Neural progenitor cell (in vitro differentiated cells): ENCODE measurements around the gene CTNNAL1. TPM values are rescaled to one million over a fixed set of nuclear protein-coding genes. Genes with fewer than 3 reads are reported as not detected.

Experiments
- DNase-seq: peaks from one replicate; pipeline ENCODE4 v3.0.0-alpha.2; 2016; ENCODE audit warnings: low spot score
- H2AFZ ChIP-seq: fragments of 200-600 bp; sonication (generic); replicated peaks from 2 replicates; pipeline ENCODE4 v1.6.1; 2016; ENCODE audit warnings: antibody characterized with exemption
- H3F3A ChIP-seq: fragments of 200-600 bp; sonication (generic); 2 replicates; pipeline ENCODE4 v1.6.1; 2016; ENCODE audit warnings: antibody characterized with exemption, low read depth
- H3K27ac ChIP-seq: fragments of 200-600 bp; sonication (generic); 2 replicates; pipeline ENCODE4 v1.5.1; 2016; ENCODE audit warnings: mild to moderate bottlenecking
- H3K27me3 ChIP-seq: fragments of 200-600 bp; sonication (generic); 2 replicates; pipeline ENCODE4 v1.6.1; 2016; ENCODE audit warnings: mild to moderate bottlenecking, moderate library complexity
- H3K36me3 ChIP-seq: fragments of 200-600 bp; sonication (generic); 2 replicates; pipeline ENCODE4 v1.5.1; 2016
- H3K4me1 ChIP-seq: fragments of 200-600 bp; sonication (generic); 2 replicates; pipeline ENCODE4 v1.6.1; 2016; ENCODE audit warnings: mixed run types
- H3K4me2 ChIP-seq: fragments of 200-600 bp; sonication (generic); 2 replicates; pipeline ENCODE4 v1.6.1; 2016
- H3K4me3 ChIP-seq: fragments of 200-600 bp; sonication (generic); 2 replicates; pipeline ENCODE4 v1.5.1; 2016
- H3K79me2 ChIP-seq: fragments of 200-600 bp; sonication (generic); 2 replicates; pipeline ENCODE4 v1.6.1; 2016; ENCODE audit warnings: low read depth
- H3K9ac ChIP-seq: fragments of 200-600 bp; sonication (generic); 2 replicates; pipeline ENCODE4 v1.6.1; 2016
- H3K9me3 ChIP-seq: fragments of 200-600 bp; sonication (generic); 2 replicates; pipeline ENCODE4 v1.5.1; 2016; ENCODE audit warnings: low read depth
- H4K20me1 ChIP-seq: fragments of 200-600 bp; sonication (generic); 2 replicates; pipeline ENCODE4 v1.6.1; 2016; ENCODE audit warnings: low read depth
- H3K27ac Mint-ChIP-seq: 3 replicates; pipeline ENCODE4 v1.8.0; 2021; ENCODE audit warnings: mixed read lengths
- H3K27me3 Mint-ChIP-seq: 2 replicates; pipeline ENCODE4 v1.8.0; 2022; ENCODE audit warnings: low read depth, mild to moderate bottlenecking, inconsistent platforms, moderate library complexity, mixed read lengths; ENCODE audit not compliant: insufficient read depth
- H3K36me3 Mint-ChIP-seq: 3 replicates; pipeline ENCODE4 v1.8.0; 2021; ENCODE audit warnings: mixed read lengths
- H3K4me1 Mint-ChIP-seq: 3 replicates; pipeline ENCODE4 v1.8.0; 2021; ENCODE audit warnings: mixed read lengths
- H3K4me3 Mint-ChIP-seq: 3 replicates; pipeline ENCODE4 v1.8.0; 2021; ENCODE audit warnings: mild to moderate bottlenecking, moderate library complexity, mixed read lengths
- H3K9me3 Mint-ChIP-seq: 3 replicates; pipeline ENCODE4 v1.8.0; 2020; ENCODE audit warnings: mixed read lengths
- CTCF ChIP-seq: fragments of 200-600 bp; sonication (generic); IDR thresholded peaks from 2 replicates; pipeline ENCODE4 v1.5.1; 2017; ENCODE audit warnings: antibody characterized with exemption, mild to moderate bottlenecking
- EZH2 ChIP-seq: fragments of 200-600 bp; sonication (generic); IDR thresholded peaks from 2 replicates; pipeline ENCODE4 v1.6.1; 2017; ENCODE audit warnings: antibody characterized with exemption, mild to moderate bottlenecking, moderate library complexity
- EZH2phosphoT487 ChIP-seq: fragments of 200-600 bp; sonication (generic); IDR thresholded peaks from 2 replicates; pipeline ENCODE4 v1.6.1; 2017; ENCODE audit warnings: antibody characterized with exemption
- total RNA-seq: library from RNA; depleted of rRNA; stranded (reverse); fragments of >200 nt; gene quantifications from 2 replicates; pipeline ENCODE4 v1.2.3, GENCODE V29; 2015; ENCODE audit warnings: low replicate concordance

The CTNNAL1 gene
- total RNA-seq, 1 donor from 2014 or later, result 156 TPM

DNA sequence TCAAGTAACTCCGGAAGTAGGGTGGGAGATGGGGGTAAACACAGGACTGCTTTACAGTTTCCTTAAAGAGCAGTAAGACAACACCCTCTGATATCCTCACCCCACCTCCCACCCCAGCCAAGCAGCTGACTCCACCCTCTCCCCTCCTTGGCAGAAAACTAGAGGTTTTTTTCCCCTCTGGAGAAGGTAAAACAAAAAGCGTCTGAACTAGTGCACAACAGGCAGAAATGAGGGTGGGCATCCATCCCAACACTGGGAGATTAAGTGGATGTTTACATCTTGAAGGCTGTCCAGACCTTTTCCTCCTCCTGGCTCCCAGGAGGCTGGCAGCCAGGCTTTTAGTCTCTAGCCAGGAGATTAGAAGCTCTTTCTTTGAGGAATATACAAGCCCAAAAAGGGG, 13.9 kb upstream of the CTNNAL1 start:
- Histone ChIP-seq H2AFZ (no peak overlapping the region), H3K4me2 (peak overlapping the region; percentile 68), H3K79me2 (peaks cover 25% of the 10 kb centered on the region), H4K20me1 (peaks cover 31% of the 10 kb centered on the region), H3K4me3 (no peak overlapping the region), H3K27ac (peak overlapping the region; percentile 82), H3F3A (peaks cover 18% of the 10 kb centered on the region), H3K27me3 (no peaks in the 10 kb centered on the region), H3K9me3 (no peaks in the 10 kb centered on the region), H3K36me3 (no peaks in the 10 kb centered on the region), H3K9ac (no peak overlapping the region), H3K4me1 (peaks cover 29% of the 10 kb centered on the region)
- no peak overlapping the region for H3K27ac Mint-ChIP-seq
- H3K27me3 Mint-ChIP-seq, result no peaks in the 10 kb centered on the region
- peak; percentile 21 for DNase-seq
- H3K36me3 Mint-ChIP-seq, result peaks cover 17% of the 10 kb centered on the region
- no peaks in the 10 kb centered on the region for H3K9me3 Mint-ChIP-seq
- no peak overlapping the region for H3K4me3 Mint-ChIP-seq
- peaks cover 14% of the 10 kb centered on the region for H3K4me1 Mint-ChIP-seq
- TF ChIP-seq EZH2 (no peak), EZH2phosphoT487 (no peak), CTCF (no peak)

DNA sequence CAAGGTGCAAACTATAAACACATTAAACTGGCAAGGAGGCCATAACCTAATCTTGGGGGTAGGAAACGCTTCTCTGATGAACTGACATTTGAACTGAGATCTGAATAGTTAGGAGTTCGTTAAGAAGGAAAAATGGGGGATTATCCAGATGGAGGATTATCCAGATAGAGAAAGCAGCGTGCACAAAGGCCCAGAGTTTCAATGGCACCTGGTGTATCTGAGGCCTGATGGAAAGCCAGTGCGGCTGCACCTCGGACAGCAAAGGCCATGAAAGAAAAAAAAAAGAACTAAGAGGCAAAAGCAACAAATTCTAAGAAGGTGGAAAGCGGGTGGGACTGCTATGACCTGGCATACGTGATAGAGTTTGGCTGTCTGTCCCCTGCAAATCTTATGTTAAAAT, 13.0 kb upstream of the CTNNAL1 start:
- Histone ChIP-seq H3F3A (peaks cover 18% of the 10 kb centered on the region), H3K79me2 (peaks cover 25% of the 10 kb centered on the region), H3K36me3 (no peaks in the 10 kb centered on the region), H3K27ac (peak overlapping the region; percentile 82), H3K4me3 (peak overlapping the region; percentile 4), H3K9me3 (no peaks in the 10 kb centered on the region), H3K27me3 (no peaks in the 10 kb centered on the region), H3K4me2 (peak overlapping the region; percentile 68), H2AFZ (no peak overlapping the region), H3K4me1 (peaks cover 29% of the 10 kb centered on the region), H3K9ac (no peak overlapping the region), H4K20me1 (peaks cover 31% of the 10 kb centered on the region)
- Mint-ChIP-seq H3K4me3 (no peak overlapping the region), H3K4me1 (peaks cover 14% of the 10 kb centered on the region), H3K9me3 (no peaks in the 10 kb centered on the region), H3K36me3 (peaks cover 15% of the 10 kb centered on the region), H3K27ac (peak overlapping the region; percentile 82), H3K27me3 (no peaks in the 10 kb centered on the region)
- TF ChIP-seq EZH2phosphoT487 (no peak), EZH2 (no peak), CTCF (no peak)
- peak; percentile 67 for DNase-seq

- H3K4me1 ChIP-seq, result peaks cover 28% of the 10 kb centered on the region
- TF ChIP-seq CTCF, result no peak
- TF ChIP-seq EZH2, result no peak
- TF ChIP-seq EZH2phosphoT487, result no peak
- H3K9me3 Mint-ChIP-seq, result no peaks in the 10 kb centered on the region
- H2AFZ ChIP-seq, result no peak overlapping the region
- H3K4me2 ChIP-seq, result no peak overlapping the region
- peaks cover 18% of the 10 kb centered on the region for H3K79me2 ChIP-seq
- no peaks in the 10 kb centered on the region for H3K27me3 ChIP-seq
- H3K27me3 Mint-ChIP-seq, result no peaks in the 10 kb centered on the region
- H3K9ac ChIP-seq, result no peak overlapping the region
- H4K20me1 ChIP-seq, result peaks cover 37% of the 10 kb centered on the region
- no peak overlapping the region for H3K27ac ChIP-seq
- no peak overlapping the region for H3K4me3 Mint-ChIP-seq
- H3K36me3 Mint-ChIP-seq, result peaks cover 13% of the 10 kb centered on the region
- DNase-seq, result no peak
- no peaks in the 10 kb centered on the region for H3K9me3 ChIP-seq
- H3K36me3 ChIP-seq, result peaks cover 16% of the 10 kb centered on the region
- H3F3A ChIP-seq, result peaks cover 18% of the 10 kb centered on the region
- no peak overlapping the region for H3K27ac Mint-ChIP-seq
- peaks cover 14% of the 10 kb centered on the region for H3K4me1 Mint-ChIP-seq
- no peak overlapping the region for H3K4me3 ChIP-seq
Measured at GRCh38 chr9:109022873-109023272, 9.6 kb upstream of the CTNNAL1 start.
